ENCODE measurements around the gene USP47.

GRCh38 chr11:11981364-11981763 lies 139.6 kb downstream of the USP47 start:
- TF ChIP-seq CTCF (conservative IDR thresholded peaks at IDR 0.05; ENCODE audit: low read length) (no peak), EZH2phosphoT487 (IDR thresholded peaks at IDR 0.05; ENCODE audit: borderline replicate concordance, low read depth, low read length) (no peak)
